Glutamatergic neuron (in vitro differentiated cells): Measurements from ENCODE around the gene CATSPERB. TPM values are rescaled to one million over a fixed set of nuclear protein-coding genes. Genes with fewer than 3 reads are reported as not detected.

Source experiments
- DNase-seq: peaks from one replicate; pipeline ENCODE4 v3.0.0; 2022
- H3K27ac Mint-ChIP-seq: one replicate; pipeline ENCODE4 v1.8.0; 2020; ENCODE audit warnings: mild to moderate bottlenecking, mixed read lengths, inconsistent platforms; ENCODE audit not compliant: unreplicated experiment
- H3K27me3 Mint-ChIP-seq: one replicate; pipeline ENCODE4 v1.8.0; 2020; ENCODE audit warnings: mild to moderate bottlenecking, moderate library complexity, mixed read lengths, inconsistent platforms; ENCODE audit not compliant: unreplicated experiment
- H3K36me3 Mint-ChIP-seq: one replicate; pipeline ENCODE4 v1.8.0; 2020; ENCODE audit warnings: mild to moderate bottlenecking, mixed read lengths, inconsistent platforms; ENCODE audit not compliant: unreplicated experiment
- H3K4me1 Mint-ChIP-seq: one replicate; pipeline ENCODE4 v1.8.0; 2020; ENCODE audit warnings: mild to moderate bottlenecking, low read depth, mixed read lengths, inconsistent platforms; ENCODE audit not compliant: unreplicated experiment
- H3K4me3 Mint-ChIP-seq: one replicate; pipeline ENCODE4 v1.8.0; 2020; ENCODE audit warnings: mild to moderate bottlenecking, mixed read lengths, inconsistent platforms; ENCODE audit not compliant: unreplicated experiment
- H3K9me3 Mint-ChIP-seq: one replicate; pipeline ENCODE4 v1.8.0; 2020; ENCODE audit warnings: mild to moderate bottlenecking, moderate library complexity, mixed read lengths, inconsistent platforms; ENCODE audit not compliant: unreplicated experiment
- total RNA-seq: library from RNA; stranded (reverse); fragmentation: NEBNext Ultra II Directional; extraction: Animal tissue kit (Norgen Biotek cat#: 25700); gene quantifications from one replicate; pipeline ENCODE4 v1.2.1, GENCODE V29; 2021; ENCODE audit not compliant: unreplicated experiment
- TF ChIP-seq, protein P1 (sequence below): fragments of 200-600 bp; sonication (generic); IDR thresholded peaks from one replicate; pipeline ENCODE4 v1.5.0; 2021; ENCODE audit not compliant: partially characterized antibody, unreplicated experiment

Gene CATSPERB
- total RNA-seq, 1 donor from 2014 or later, result not detected

DNA sequence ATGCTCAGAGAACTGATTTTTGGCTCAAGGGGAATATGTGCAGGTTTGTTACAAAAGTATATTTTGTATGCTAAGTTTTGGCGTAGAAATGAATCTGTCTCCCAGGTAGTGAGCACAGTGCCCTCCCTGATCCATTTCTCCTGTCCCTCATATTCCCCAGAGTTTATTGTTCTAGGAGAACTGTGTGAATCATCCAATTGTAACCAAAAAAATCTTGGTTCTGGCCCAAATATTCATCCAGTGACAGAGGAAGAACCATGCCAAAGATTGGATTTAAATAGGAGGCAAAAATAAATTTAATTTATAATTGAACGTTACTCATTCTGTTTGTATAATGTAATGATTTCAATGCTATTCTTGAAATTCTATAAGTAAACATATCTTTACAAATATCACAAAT is 4.8 kb downstream of the CATSPERB start:
- Mint-ChIP-seq H3K36me3 (no peaks in the 10 kb centered on the region), H3K4me3 (no peak overlapping the region), H3K27me3 (peaks cover 1% of the 10 kb centered on the region), H3K9me3 (no peaks in the 10 kb centered on the region), H3K27ac (no peak overlapping the region), H3K4me1 (no peaks in the 10 kb centered on the region)
- TF ChIP-seq, protein P1, sequence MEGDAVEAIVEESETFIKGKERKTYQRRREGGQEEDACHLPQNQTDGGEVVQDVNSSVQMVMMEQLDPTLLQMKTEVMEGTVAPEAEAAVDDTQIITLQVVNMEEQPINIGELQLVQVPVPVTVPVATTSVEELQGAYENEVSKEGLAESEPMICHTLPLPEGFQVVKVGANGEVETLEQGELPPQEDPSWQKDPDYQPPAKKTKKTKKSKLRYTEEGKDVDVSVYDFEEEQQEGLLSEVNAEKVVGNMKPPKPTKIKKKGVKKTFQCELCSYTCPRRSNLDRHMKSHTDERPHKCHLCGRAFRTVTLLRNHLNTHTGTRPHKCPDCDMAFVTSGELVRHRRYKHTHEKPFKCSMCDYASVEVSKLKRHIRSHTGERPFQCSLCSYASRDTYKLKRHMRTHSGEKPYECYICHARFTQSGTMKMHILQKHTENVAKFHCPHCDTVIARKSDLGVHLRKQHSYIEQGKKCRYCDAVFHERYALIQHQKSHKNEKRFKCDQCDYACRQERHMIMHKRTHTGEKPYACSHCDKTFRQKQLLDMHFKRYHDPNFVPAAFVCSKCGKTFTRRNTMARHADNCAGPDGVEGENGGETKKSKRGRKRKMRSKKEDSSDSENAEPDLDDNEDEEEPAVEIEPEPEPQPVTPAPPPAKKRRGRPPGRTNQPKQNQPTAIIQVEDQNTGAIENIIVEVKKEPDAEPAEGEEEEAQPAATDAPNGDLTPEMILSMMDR, result no peak
- no peak for DNase-seq

DNA sequence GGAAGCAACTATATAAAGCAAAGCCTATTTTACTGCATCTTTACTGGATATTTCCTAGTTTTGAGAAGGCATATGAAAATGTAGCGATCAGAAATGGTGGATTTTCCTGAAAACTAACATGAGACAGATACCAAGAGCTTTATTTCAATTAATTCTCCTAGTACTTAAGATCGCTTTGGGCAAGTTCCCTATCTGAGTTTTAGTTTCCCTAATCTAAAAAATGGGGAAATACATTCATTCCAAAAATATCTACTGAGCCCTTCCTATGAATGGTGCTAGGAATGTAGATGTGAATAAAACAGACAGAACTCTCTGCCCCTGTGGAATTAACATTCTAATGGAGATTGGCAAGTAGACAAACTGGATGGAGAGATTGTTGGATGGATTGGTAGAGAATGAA is 8.4 kb downstream of the CATSPERB start:
- H3K36me3 Mint-ChIP-seq, result no peaks in the 10 kb centered on the region
- H3K27me3 Mint-ChIP-seq, result no peaks in the 10 kb centered on the region
- no peaks in the 10 kb centered on the region for H3K9me3 Mint-ChIP-seq
- no peak overlapping the region for H3K4me3 Mint-ChIP-seq
- H3K27ac Mint-ChIP-seq, result no peak overlapping the region
- TF ChIP-seq, protein P1, result no peak
- no peak for DNase-seq
- H3K4me1 Mint-ChIP-seq, result no peaks in the 10 kb centered on the region

DNA sequence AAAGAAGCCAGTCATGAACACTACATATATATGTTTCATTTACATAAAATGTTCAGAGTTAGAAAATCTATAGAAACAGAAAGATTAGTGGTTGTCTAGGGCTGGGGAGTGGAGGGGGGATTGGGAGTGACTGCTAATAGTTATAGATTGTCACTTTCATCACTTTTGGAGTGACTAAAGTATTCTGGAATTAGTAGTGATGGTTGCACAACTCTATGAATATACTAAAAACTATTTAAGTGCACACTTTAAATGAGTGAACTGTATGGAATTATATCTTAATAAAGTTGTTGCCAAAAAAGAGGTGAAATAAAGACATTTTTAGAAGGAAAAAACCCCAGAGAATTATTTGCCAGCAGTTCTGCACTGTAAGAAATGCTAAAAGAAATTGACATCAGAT is 9.5 kb downstream of the CATSPERB start:
- no peak for DNase-seq
- Mint-ChIP-seq H3K27me3 (no peaks in the 10 kb centered on the region), H3K4me3 (no peak overlapping the region), H3K4me1 (no peaks in the 10 kb centered on the region), H3K9me3 (no peaks in the 10 kb centered on the region), H3K36me3 (no peaks in the 10 kb centered on the region), H3K27ac (no peak overlapping the region)
- TF ChIP-seq, protein P1, result no peak

DNA sequence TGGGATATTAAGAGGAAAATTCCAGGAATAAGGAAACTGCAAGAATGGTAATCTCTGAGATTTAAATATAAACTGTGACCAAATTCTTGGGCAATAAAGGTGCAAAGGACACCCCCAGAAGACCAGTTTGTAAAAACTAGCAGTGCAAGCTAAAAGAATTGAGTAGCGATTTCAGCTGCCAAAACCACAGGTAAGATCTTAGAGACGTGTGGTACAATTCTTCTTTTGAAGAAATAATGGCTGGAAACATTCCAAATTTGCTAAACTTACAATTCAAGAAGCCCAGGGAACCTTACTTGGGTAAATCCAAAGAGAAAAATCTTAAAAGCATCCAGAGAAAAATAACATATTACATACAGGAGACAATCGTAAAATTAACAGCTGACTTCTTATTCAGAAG is 12.0 kb downstream of the CATSPERB start:
- no peaks in the 10 kb centered on the region for H3K9me3 Mint-ChIP-seq
- no peaks in the 10 kb centered on the region for H3K4me1 Mint-ChIP-seq
- TF ChIP-seq, protein P1, result no peak
- DNase-seq, result no peak
- no peak overlapping the region for H3K4me3 Mint-ChIP-seq
- H3K27me3 Mint-ChIP-seq, result no peaks in the 10 kb centered on the region
- no peak overlapping the region for H3K27ac Mint-ChIP-seq
- no peaks in the 10 kb centered on the region for H3K36me3 Mint-ChIP-seq

DNA sequence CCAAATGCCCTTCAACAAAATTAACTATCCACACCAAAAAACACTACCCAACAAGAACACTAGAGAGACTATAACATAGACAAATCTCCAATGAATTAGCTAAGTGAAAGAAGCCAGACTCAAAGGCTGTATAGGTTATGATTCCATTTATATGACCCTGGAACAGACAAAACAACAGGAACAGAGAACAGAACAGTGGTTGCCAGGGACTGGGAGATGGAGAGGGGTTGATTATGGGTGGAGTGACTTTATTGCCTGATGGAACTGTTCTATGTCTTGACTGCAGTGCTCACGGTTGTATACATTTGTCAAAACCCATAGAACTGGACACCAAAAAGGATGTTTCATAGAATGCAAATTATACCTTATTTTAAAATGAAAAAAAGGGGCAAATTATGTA is 14.9 kb downstream of the CATSPERB start:
- H3K4me1 Mint-ChIP-seq, result no peaks in the 10 kb centered on the region
- H3K36me3 Mint-ChIP-seq, result no peaks in the 10 kb centered on the region
- DNase-seq, result no peak
- H3K27me3 Mint-ChIP-seq, result no peaks in the 10 kb centered on the region
- TF ChIP-seq, protein P1, result no peak
- H3K4me3 Mint-ChIP-seq, result no peak overlapping the region
- no peak overlapping the region for H3K27ac Mint-ChIP-seq
- no peaks in the 10 kb centered on the region for H3K9me3 Mint-ChIP-seq
